ENCODE measurements around the gene GINS2.
A peak's percentile ranks its signal among the peaks of the same experiment; 100 is the strongest.

Gene GINS2

GRCh38 chr16:85663891-85664321, 24.8 kb downstream of the GINS2 start:
- no peaks in the 10 kb centered on the region for H3K27me3 ChIP-seq (ENCODE audit: insufficient read depth, low read length)
- no peak overlapping the region for H3K4me2 ChIP-seq (ENCODE audit: low read length)
- H3K79me2 ChIP-seq (ENCODE audit: insufficient read depth, low read length), result no peaks in the 10 kb centered on the region
- no peaks in the 10 kb centered on the region for H3F3A ChIP-seq (ENCODE audit: insufficient read depth, low read length)
- H2AFZ ChIP-seq (ENCODE audit: low read length), result no peak overlapping the region
- peaks cover 95% of the 10 kb centered on the region for H3K36me3 ChIP-seq (ENCODE audit: insufficient read depth, low read length)
- H3K9ac ChIP-seq (ENCODE audit: low read length), result no peak overlapping the region
- H3K9me3 ChIP-seq (ENCODE audit: low read length), result no peaks in the 10 kb centered on the region
- H4K20me1 ChIP-seq (ENCODE audit: insufficient read depth, low read length), result no peaks in the 10 kb centered on the region
- H3K27ac ChIP-seq (ENCODE audit: low read depth, low read length, poor library complexity, severe bottlenecking), result peak overlapping the region; percentile 36
- no peaks in the 10 kb centered on the region for H3K9me2 ChIP-seq (ENCODE audit: low read depth, low read length)
- H3K4me3 ChIP-seq (ENCODE audit: low read depth, low read length, poor library complexity, severe bottlenecking), result no peak overlapping the region
- TF ChIP-seq CTCF (IDR thresholded peaks at IDR 0.05; ENCODE audit: low read length) (no peak), EZH2 (IDR thresholded peaks at IDR 0.05; ENCODE audit: borderline replicate concordance, low read length) (no peak)
- H3K4me1 ChIP-seq (ENCODE audit: insufficient read depth, low read length, severe bottlenecking), result no peaks in the 10 kb centered on the region

GRCh38 chr16:85662976-85663830, 25.6 kb downstream of the GINS2 start:
- peak overlapping the region; percentile 36 for H3K27ac ChIP-seq (ENCODE audit: low read depth, low read length, poor library complexity, severe bottlenecking)
- no peaks in the 10 kb centered on the region for H3K4me1 ChIP-seq (ENCODE audit: insufficient read depth, low read length, severe bottlenecking)
- H3K79me2 ChIP-seq (ENCODE audit: insufficient read depth, low read length), result no peaks in the 10 kb centered on the region
- H3K4me3 ChIP-seq (ENCODE audit: low read depth, low read length, poor library complexity, severe bottlenecking), result no peak overlapping the region
- no peaks in the 10 kb centered on the region for H3F3A ChIP-seq (ENCODE audit: insufficient read depth, low read length)
- no peaks in the 10 kb centered on the region for H3K9me2 ChIP-seq (ENCODE audit: low read depth, low read length)
- H3K9ac ChIP-seq (ENCODE audit: low read length), result no peak overlapping the region
- H3K9me3 ChIP-seq (ENCODE audit: low read length), result no peaks in the 10 kb centered on the region
- H3K27me3 ChIP-seq (ENCODE audit: insufficient read depth, low read length), result no peaks in the 10 kb centered on the region
- no peak overlapping the region for H3K4me2 ChIP-seq (ENCODE audit: low read length)
- H2AFZ ChIP-seq (ENCODE audit: low read length), result no peak overlapping the region
- peaks cover 95% of the 10 kb centered on the region for H3K36me3 ChIP-seq (ENCODE audit: insufficient read depth, low read length)
- H4K20me1 ChIP-seq (ENCODE audit: insufficient read depth, low read length), result no peaks in the 10 kb centered on the region
- no peak for TF ChIP-seq EZH2 (IDR thresholded peaks at IDR 0.05; ENCODE audit: borderline replicate concordance, low read length)
- TF ChIP-seq CTCF (IDR thresholded peaks at IDR 0.05; ENCODE audit: low read length), result no peak

- TF ChIP-seq CTCF (IDR thresholded peaks at IDR 0.05; ENCODE audit: low read length) (no peak), EZH2 (IDR thresholded peaks at IDR 0.05; ENCODE audit: borderline replicate concordance, low read length) (no peak)
- H3K79me2 ChIP-seq (ENCODE audit: insufficient read depth, low read length), result no peaks in the 10 kb centered on the region
- no peaks in the 10 kb centered on the region for H3K9me3 ChIP-seq (ENCODE audit: low read length)
- no peak overlapping the region for H3K9ac ChIP-seq (ENCODE audit: low read length)
- H3K27ac ChIP-seq (ENCODE audit: low read depth, low read length, poor library complexity, severe bottlenecking), result no peak overlapping the region
- peaks cover 95% of the 10 kb centered on the region for H3K36me3 ChIP-seq (ENCODE audit: insufficient read depth, low read length)
- H3K4me2 ChIP-seq (ENCODE audit: low read length), result no peak overlapping the region
- H3K4me3 ChIP-seq (ENCODE audit: low read depth, low read length, poor library complexity, severe bottlenecking), result no peak overlapping the region
- no peaks in the 10 kb centered on the region for H3K27me3 ChIP-seq (ENCODE audit: insufficient read depth, low read length)
- no peaks in the 10 kb centered on the region for H4K20me1 ChIP-seq (ENCODE audit: insufficient read depth, low read length)
- H2AFZ ChIP-seq (ENCODE audit: low read length), result no peak overlapping the region
- no peaks in the 10 kb centered on the region for H3K4me1 ChIP-seq (ENCODE audit: insufficient read depth, low read length, severe bottlenecking)
- H3F3A ChIP-seq (ENCODE audit: insufficient read depth, low read length), result no peaks in the 10 kb centered on the region
- no peaks in the 10 kb centered on the region for H3K9me2 ChIP-seq (ENCODE audit: low read depth, low read length)
Measured at GRCh38 chr16:85662482-85662812, 26.3 kb downstream of the GINS2 start.

Data from OCI-LY1 (cell line).